ENCODE data around the gene CIB4.

CIB4 gene

DNA sequence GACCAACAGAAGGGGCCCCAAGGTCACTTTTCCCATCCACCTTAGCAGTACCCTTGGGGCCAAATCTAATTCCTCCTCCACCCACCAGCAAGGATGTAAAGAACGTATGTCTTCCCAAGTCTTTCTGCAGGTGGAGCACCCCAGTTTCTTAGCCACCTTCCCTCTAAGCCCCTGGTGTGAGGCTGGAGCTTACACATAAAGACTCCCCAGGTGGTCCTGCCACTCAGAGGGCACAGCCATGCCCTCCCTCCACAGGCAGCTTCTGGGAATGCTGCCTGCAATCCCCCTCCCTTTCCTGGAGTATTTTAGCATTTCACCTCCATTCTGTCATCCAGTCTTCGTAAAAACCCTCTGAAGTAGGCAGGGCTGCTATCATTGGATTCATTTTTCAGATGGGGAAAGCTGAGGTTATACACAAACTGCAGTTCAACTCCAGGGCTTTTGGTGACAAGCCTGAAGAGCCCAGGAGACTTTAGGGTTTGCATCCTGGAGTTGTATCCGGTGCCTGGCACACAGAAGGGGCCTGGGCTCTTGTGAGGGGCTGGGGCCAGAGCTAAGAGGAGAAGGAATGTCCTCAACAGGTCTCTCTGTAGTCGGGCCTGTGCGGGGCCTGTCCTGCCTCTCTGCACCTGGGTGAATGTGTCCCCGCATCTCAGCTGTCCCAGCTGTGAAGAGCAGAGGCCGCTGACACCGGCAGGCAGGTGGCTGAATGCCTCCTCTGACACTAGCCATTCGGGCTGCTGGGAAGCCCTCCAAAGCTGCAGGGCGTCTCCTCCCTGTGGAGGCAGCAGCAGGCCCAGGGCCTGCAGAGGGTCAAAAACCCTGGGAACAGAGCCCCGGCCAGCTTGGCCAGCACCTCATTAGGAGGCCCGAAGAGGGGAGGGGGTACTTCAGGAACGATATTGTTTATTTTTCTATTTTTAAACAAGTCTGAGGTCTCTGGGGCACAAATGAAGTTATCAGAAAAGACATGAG, 27.6 kb downstream of the CIB4 start:
- TF ChIP-seq, protein P1, sequence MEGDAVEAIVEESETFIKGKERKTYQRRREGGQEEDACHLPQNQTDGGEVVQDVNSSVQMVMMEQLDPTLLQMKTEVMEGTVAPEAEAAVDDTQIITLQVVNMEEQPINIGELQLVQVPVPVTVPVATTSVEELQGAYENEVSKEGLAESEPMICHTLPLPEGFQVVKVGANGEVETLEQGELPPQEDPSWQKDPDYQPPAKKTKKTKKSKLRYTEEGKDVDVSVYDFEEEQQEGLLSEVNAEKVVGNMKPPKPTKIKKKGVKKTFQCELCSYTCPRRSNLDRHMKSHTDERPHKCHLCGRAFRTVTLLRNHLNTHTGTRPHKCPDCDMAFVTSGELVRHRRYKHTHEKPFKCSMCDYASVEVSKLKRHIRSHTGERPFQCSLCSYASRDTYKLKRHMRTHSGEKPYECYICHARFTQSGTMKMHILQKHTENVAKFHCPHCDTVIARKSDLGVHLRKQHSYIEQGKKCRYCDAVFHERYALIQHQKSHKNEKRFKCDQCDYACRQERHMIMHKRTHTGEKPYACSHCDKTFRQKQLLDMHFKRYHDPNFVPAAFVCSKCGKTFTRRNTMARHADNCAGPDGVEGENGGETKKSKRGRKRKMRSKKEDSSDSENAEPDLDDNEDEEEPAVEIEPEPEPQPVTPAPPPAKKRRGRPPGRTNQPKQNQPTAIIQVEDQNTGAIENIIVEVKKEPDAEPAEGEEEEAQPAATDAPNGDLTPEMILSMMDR (IDR thresholded peaks at IDR 0.05; ENCODE audit: low read length, missing control alignments): no peak
- no peak for DNase-seq (ENCODE audit: low read depth)
- no peak overlapping the region for H3K4me3 ChIP-seq (replicated peaks; ENCODE audit: low read depth, low read length)

DNA sequence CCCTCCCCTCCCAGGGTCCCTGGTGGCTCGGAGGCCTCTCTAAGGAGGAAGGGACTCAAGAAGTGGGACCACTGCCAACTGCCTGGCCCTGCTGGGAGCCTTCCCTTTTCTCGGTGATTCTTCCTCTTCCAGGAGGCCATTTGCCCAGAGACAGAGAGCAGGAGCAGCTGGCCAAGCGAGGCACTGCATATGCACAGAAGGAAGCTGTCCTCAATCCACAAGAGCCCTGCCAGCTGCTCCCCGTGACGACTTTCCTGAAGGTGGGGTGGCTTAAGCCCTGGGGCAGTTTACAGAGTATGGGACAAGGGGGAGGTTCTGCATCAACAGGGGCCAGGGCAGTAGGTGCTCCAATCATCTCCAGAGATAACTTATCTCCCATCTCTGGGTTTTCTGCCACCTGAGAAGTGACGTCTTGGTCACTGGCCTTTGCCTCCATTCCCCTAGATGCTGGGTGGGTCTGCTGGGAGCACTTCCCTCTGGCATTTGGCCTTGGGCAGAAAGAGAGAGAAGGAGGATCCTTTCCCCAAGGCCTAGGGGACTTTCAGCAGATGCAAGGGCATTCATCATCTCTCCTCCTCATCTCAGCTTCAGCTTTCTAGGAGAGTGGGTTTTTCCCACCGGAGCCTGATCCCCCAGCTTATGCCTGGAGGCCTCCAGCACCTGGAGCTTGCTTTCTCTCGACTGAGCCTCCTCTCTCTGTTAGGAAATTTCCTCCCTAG, 28.5 kb downstream of the CIB4 start:
- DNase-seq (ENCODE audit: low read depth): peak; percentile 16
- TF ChIP-seq, protein P1 (IDR thresholded peaks at IDR 0.05; ENCODE audit: low read length, missing control alignments): no peak

DNA sequence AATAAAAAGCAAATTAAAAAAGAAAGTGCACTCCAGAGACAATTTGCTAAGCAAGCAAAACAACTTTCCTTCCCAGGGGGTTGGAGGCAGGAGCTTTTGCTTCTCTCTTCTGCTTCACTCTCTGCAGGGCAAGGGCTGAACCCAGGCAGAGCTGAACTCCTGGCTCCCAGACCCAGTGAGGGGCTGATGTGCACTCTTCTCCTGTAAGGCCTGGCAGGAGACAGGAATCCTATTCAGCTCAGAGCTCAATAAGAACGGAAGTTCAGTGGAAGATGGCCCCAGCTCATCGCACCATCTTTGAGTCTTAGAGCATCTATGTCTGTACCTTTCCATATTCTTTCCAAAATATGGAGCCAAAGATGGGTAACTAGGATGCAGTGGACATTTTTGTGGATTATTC, 29.1 kb downstream of the CIB4 start:
- TF ChIP-seq, protein P1 (IDR thresholded peaks at IDR 0.05; ENCODE audit: low read length, missing control alignments): no peak
- no peak for DNase-seq (ENCODE audit: low read depth)
- H3K4me3 ChIP-seq (replicated peaks; ENCODE audit: low read depth, low read length): no peak overlapping the region

More for the DNA sequence above, 28.5 kb downstream of the CIB4 start:
- no peak overlapping the region for H3K4me3 ChIP-seq (replicated peaks; ENCODE audit: low read depth, low read length)

DNA sequence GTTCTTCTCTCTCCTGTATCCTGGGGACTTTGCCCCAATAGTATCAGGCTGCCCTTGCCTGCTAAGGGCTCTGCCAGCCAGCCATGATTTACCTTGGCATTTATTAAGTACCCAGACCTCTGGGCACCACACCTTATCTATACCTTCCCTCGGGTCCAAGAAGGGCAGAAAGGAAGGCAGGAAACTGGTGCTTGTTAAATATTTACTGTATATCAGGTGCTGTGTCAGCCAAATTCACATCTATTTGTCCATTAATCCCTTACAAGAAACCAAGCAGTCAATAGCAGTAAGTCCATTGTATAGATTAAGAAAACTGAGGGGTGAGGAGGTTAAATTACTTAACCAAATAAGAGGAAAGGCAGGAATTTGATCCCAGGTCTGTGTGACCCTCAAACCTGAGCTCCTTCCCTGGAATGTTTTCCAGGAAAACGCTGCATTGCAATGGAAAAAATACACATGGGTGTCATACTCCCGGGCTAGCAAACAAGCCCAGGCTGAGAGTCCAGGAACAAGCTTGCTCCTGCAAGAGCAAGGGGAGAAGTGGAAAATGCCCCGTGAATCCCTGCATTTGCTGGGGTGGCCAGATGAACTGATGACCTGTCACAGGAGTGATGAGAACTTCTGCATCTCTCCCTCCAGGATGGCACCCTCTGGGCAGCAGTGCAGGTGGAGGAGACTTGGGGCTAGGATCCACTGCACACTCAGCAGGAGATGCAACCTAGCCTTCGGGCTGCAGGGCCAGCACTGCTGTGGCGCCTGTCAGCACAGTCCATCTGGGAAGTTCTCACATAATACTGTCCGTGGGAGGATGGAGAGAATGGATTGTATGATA, 30.4 kb downstream of the CIB4 start:
- TF ChIP-seq, protein P1 (IDR thresholded peaks at IDR 0.05; ENCODE audit: low read length, missing control alignments): no peak
- no peak overlapping the region for H3K4me3 ChIP-seq (replicated peaks; ENCODE audit: low read depth, low read length)
- DNase-seq (ENCODE audit: low read depth): no peak

DNA sequence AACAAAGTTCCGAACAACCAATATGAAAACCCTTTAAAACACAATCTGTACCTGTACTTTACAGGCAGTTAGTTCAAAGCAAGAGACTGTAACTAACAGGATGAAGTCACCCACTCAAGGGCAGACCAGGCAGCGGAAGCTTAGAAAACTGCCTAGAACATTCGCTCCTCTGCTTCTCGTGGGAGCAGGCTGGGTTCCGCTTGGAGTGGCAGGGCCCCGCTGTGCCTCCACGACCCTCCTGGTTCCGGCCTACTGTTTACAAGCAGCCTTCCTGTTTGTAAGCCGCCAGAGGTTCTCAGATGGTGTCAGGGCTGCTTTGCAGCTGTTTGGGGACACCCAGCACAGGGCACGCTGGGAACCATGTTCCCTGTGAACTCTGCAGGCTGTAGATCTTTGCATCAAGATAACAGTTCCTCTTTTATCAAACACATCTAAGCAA, 31.3 kb downstream of the CIB4 start:
- TF ChIP-seq, protein P1 (IDR thresholded peaks at IDR 0.05; ENCODE audit: low read length, missing control alignments): no peak
- no peak for DNase-seq (ENCODE audit: low read depth)
- H3K4me3 ChIP-seq (replicated peaks; ENCODE audit: low read depth, low read length): no peak overlapping the region

DNA sequence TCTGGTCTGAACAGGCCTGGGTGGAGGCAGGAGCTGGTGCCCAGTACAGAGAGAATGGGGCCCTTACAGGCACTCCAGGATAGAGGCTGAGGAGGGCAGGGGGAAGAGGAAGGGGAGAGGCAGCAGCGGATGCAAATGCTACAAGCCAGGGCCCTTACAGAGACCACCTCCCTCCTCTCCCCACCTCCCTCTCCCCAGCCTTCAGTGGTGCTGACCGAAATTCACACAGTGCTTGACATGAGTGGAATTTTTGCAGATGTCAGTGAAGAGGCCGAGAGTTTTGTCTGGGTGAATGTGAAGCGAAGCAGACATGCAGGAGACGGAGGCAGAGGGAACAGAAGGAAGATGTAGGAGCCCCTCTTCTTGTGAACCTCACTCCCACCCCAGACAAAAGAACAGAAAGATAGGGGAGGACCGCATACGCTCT, 31.9 kb downstream of the CIB4 start:
- no peak overlapping the region for H3K4me3 ChIP-seq (replicated peaks; ENCODE audit: low read depth, low read length)
- DNase-seq (ENCODE audit: low read depth): no peak
- TF ChIP-seq, protein P1 (IDR thresholded peaks at IDR 0.05; ENCODE audit: low read length, missing control alignments): no peak

All from fibroblast of pulmonary artery (primary cell).